Sigmoid colon (tissue), 7 donors: ENCODE measurements around the gene PLCL1. TPM values are rescaled to one million over a fixed set of nuclear protein-coding genes. Genes with fewer than 3 reads are reported as not detected.
"Not testable (repeated sequence)": the region's sequence is repeated elsewhere in the genome, so short reads cannot be mapped to it uniquely, and the experiment has no call there.

Source experiments
- DNase-seq: peaks from one replicate; pipeline ENCODE4 v3.0.0-alpha.2; 2019
- H3K27ac ChIP-seq, 4 donors: fragments of 200-600 bp; sonication (generic); one replicate each; pipeline ENCODE4 v1.5.1; 2016 to 2019; ENCODE audit warnings: mild to moderate bottlenecking in 1 of 4
- H3K27me3 ChIP-seq, 3 donors: fragments of 200-600 bp; sonication (generic); one replicate each; pipeline ENCODE4 v1.5.1; 2019; ENCODE audit warnings: mild to moderate bottlenecking in 1 of 3
- H3K36me3 ChIP-seq, 4 donors: fragments of 200-600 bp; sonication (generic); one replicate each; pipeline ENCODE4 v1.5.1; 2016 to 2019
- H3K4me1 ChIP-seq, 4 donors: fragments of 200-600 bp; sonication (generic); one replicate each; pipeline ENCODE4 v1.5.1; 2017 to 2019
- H3K4me3 ChIP-seq, 4 donors: fragments of 200-600 bp; sonication (generic); one replicate each; pipeline ENCODE4 v1.5.1; 2017 to 2019; ENCODE audit warnings: mild to moderate bottlenecking in 2 of 4, moderate library complexity in 1 of 4
- H3K9me3 ChIP-seq, 4 donors: fragments of 200-600 bp in 3 of 4; sonication (generic) in 3 of 4; one replicate each; pipeline versions ENCODE4 v1.5.1 to v1.6.1; 2013 to 2019
- EP300 ChIP-seq, 4 donors: sonication (generic); formaldehyde crosslinking; IDR thresholded peaks; one replicate each; pipeline ENCODE4 v1.6.1; 2017; ENCODE audit warnings: antibody characterized with exemption in 4 of 4
- POLR2A ChIP-seq, 2 donors: fragments of 450-650 bp; IDR thresholded peaks; one replicate each; pipeline ENCODE4 v1.6.1; 2016; ENCODE audit warnings: antibody characterized with exemption in 2 of 2, mild to moderate bottlenecking in 2 of 2, moderate library complexity in 2 of 2
- POLR2AphosphoS5 ChIP-seq, 4 donors: sonication (generic); formaldehyde crosslinking; IDR thresholded peaks; one replicate each; pipeline ENCODE4 v1.6.1; 2017; ENCODE audit warnings: antibody characterized with exemption in 4 of 4
- WGBS, 2 donors: extraction: QIAGEN DNeasy Blood & Tissue Kit; methylation state at CpG; one replicate each; pipeline ENCODE4 v1.1.7; 2013; 5-methylcytosine and 5-hydroxymethylcytosine counted together
- intact Hi-C: fragments of 100-400 bp; cut with DNase I; formaldehyde crosslinking; loops from one replicate; pipeline ENCODE4 v1.15.1; 2023
- polyA plus RNA-seq, 3 donors: library from polyadenylated mRNA; stranded (reverse); fragments of 200-250 nt; gene quantifications; one replicate each; pipeline ENCODE4 v1.2.3, GENCODE V29; 2013
- total RNA-seq, 4 donors: library from RNA; depleted of rRNA; stranded (reverse); fragments of >200 nt; gene quantifications; one replicate each; pipeline ENCODE4 v1.1.0, GENCODE V29; 2016
- TF ChIP-seq, protein P1 (sequence below), 4 experiments: fragments of 450-650 bp in 3 of 4; fragments of 200-600 bp in 1 of 4; IDR thresholded peaks; one replicate each; pipeline ENCODE4 v1.5.1; 2016 to 2019; ENCODE audit warnings: antibody characterized with exemption in 4 of 4, mild to moderate bottlenecking in 3 of 4, moderate library complexity in 2 of 4
- donor health status: healthy with polysubstance abuse.
- donor health status: Bipolar disorder and iron deficiency.
- donor health status: healthy.

PLCL1 gene
- total and polyA plus RNA-seq, 7 donors, result 0.69 to 20.0 (median 13.6) TPM

DNA sequence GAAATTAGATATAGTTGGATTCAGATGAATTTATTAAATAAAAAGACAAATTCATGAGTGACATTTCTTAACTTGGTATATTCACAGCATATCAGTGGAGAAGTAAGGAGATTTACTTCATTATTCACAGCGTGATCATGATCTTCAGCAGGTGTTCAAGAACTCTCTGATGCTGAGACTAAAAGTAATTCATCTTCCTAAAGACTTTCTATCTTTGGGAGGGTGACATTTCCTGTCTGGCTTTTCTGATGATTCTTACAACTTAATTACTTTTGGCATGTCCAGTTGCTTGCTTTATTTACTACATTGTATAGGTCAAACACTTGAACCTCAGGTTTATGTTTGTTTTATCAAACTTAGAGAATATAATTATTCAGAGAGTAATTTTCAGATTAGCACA is 224.6 kb downstream of the PLCL1 start:
- 44 to 56% methylated on average over 1 of the region's 1 CpG for WGBS, 2 donors
- Histone ChIP-seq H3K9me3 (no peaks in the 10 kb centered on the region), H3K27me3 (no peaks in the 10 kb centered on the region), H3K36me3 (no peaks in the 10 kb centered on the region), H3K4me3 (no peak overlapping the region), H3K4me1 (no peaks in the 10 kb centered on the region), H3K27ac (no peak overlapping the region)
- intact Hi-C loops, result no loop called here
- no peak for DNase-seq
- no peak for TF ChIP-seq EP300 (IDR thresholded peaks at IDR 0.05)
- TF ChIP-seq, protein P1, sequence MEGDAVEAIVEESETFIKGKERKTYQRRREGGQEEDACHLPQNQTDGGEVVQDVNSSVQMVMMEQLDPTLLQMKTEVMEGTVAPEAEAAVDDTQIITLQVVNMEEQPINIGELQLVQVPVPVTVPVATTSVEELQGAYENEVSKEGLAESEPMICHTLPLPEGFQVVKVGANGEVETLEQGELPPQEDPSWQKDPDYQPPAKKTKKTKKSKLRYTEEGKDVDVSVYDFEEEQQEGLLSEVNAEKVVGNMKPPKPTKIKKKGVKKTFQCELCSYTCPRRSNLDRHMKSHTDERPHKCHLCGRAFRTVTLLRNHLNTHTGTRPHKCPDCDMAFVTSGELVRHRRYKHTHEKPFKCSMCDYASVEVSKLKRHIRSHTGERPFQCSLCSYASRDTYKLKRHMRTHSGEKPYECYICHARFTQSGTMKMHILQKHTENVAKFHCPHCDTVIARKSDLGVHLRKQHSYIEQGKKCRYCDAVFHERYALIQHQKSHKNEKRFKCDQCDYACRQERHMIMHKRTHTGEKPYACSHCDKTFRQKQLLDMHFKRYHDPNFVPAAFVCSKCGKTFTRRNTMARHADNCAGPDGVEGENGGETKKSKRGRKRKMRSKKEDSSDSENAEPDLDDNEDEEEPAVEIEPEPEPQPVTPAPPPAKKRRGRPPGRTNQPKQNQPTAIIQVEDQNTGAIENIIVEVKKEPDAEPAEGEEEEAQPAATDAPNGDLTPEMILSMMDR (IDR thresholded peaks at IDR 0.05), result no peak
- TF ChIP-seq POLR2AphosphoS5 (IDR thresholded peaks at IDR 0.05), result no peak
- no peak for TF ChIP-seq POLR2A (IDR thresholded peaks at IDR 0.05)

DNA sequence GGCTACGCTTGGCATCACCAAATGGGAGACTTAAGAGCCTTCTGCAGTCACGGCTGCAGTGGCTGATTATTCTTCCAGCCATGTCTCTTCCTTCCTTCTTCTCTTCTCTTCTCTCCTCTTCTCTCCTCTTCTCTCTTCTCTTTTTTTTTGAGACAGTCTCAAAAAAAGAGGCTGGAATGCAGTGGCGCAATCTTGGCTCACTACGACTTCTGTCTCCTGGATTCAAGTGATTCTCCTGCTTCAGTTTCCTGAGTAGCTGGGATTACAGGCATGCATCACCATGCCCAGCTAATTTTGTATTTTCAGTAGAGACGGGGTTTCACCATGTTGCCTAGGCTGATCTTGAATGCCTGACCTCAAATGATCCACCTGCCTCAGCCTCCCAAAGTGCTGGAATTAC is 225.2 kb downstream of the PLCL1 start:
- H3K27ac ChIP-seq, H3K27me3 ChIP-seq, H3K9me3 ChIP-seq, intact Hi-C loops, H3K36me3 ChIP-seq, H3K4me1 ChIP-seq, DNase-seq, H3K4me3 ChIP-seq: not testable (repeated sequence)
- WGBS, 2 donors, result 73 to 85% methylated on average over 5 of the region's 5 CpGs

DNA sequence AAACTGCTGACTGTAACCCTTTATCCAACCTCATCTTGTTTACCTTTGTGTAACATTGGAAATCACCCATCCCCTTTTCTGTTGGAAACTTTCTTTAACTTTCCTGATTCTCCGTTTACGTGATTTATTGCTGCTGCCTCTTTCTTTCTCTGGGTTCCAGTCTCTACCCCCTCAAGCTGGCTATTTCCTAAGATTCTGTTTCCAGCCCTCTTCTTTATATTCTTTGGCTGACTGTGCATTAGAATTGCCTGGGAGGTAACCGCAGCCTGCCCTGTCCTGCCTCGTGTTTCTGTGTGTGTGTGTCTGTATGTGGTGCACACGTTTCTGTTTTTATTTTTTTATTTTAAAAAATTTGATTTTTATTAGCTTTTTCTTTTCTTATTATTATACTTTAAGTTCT is 229.2 kb downstream of the PLCL1 start:
- H3K27me3 ChIP-seq, result no peaks in the 10 kb centered on the region
- no peak overlapping the region for H3K4me3 ChIP-seq
- no peaks in the 10 kb centered on the region for H3K36me3 ChIP-seq
- no peaks in the 10 kb centered on the region for H3K9me3 ChIP-seq
- 85 to 93% methylated on average over 5 of the region's 5 CpGs for WGBS, 2 donors
- TF ChIP-seq POLR2AphosphoS5 (IDR thresholded peaks at IDR 0.05) (no peak), POLR2A (IDR thresholded peaks at IDR 0.05) (no peak), EP300 (IDR thresholded peaks at IDR 0.05) (no peak)
- TF ChIP-seq, protein P1 (IDR thresholded peaks at IDR 0.05), result no peak
- DNase-seq, result no peak
- H3K27ac ChIP-seq, result no peak overlapping the region
- intact Hi-C loops, result no loop called here
- no peaks in the 10 kb centered on the region for H3K4me1 ChIP-seq

DNA sequence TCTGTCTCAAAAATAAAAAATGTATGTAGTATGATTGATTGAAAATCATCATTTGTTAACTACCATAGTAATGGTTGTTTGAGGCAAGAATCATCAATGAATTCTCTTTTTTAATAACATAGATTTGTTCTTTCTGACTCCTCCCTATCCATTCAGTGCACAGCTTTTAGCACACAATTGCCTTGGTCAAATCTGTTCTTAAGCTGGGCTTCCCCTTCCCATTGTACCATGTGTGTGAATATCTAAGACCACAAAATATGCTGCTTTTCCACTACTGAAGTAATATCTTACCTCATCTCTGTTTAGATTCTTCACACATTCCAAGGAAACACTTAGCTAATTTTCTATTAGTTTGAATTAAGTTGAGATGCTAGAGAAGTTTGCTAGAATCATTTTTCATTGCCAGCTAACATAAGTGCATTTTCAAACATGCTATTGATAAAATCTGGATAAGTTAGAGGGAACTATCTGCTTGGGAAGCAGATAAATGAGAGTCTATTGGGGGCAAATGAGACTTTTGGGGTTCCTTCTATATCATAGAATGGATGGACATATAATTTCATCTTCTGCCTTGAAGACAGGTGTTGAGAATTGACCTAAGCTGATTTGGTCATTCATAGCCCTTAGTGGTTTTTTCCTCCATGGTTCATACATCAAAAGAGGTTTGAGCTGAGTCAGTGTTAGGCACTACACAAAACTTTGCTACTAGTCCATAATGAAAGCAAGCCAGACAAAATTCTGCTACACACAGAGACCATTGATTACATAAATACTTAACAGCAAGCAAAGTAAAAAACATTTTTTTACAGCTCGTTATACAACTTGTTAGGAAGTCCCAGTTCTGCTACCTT is 231.9 kb downstream of the PLCL1 start:
- no peak overlapping the region for H3K4me3 ChIP-seq
- H3K4me1 ChIP-seq, result no peaks in the 10 kb centered on the region
- H3K9me3 ChIP-seq, result no peaks in the 10 kb centered on the region
- no peaks in the 10 kb centered on the region for H3K27me3 ChIP-seq
- TF ChIP-seq POLR2AphosphoS5 (IDR thresholded peaks at IDR 0.05), result no peak
- TF ChIP-seq, protein P1 (IDR thresholded peaks at IDR 0.05), result no peak
- no peak for TF ChIP-seq EP300 (IDR thresholded peaks at IDR 0.05)
- no peak for TF ChIP-seq POLR2A (IDR thresholded peaks at IDR 0.05)
- DNase-seq, result no peak
- no peaks in the 10 kb centered on the region for H3K36me3 ChIP-seq
- no peak overlapping the region for H3K27ac ChIP-seq
- 0 to 40% methylated on average over 1 of the region's 1 CpG for WGBS, 2 donors
- intact Hi-C loops, result no loop called here

DNA sequence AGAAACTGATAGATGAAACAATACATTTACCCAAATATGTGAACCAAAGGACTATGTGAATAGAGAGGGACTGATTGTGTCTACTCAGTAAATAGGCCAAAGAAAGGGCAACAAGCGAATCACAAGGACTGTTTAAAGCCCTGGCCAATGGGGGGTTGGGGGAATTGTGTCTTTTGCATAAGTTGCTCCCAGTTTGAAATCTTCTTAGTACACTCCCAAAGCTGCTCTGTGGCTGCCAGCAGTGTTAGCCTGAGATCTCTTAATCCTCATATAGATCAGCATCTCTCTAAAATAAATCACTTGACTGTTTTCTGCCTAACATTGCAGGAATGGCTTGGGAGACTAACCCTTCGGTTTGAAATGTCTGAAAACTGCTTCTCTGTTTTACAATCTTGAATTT is 236.4 kb downstream of the PLCL1 start:
- DNase-seq, result no peak
- H3K36me3 ChIP-seq, result no peaks in the 10 kb centered on the region
- no peaks in the 10 kb centered on the region for H3K4me1 ChIP-seq
- H3K4me3 ChIP-seq, result no peak overlapping the region
- TF ChIP-seq EP300 (IDR thresholded peaks at IDR 0.05), result no peak
- TF ChIP-seq, protein P1 (IDR thresholded peaks at IDR 0.05), result no peak
- no peak for TF ChIP-seq POLR2AphosphoS5 (IDR thresholded peaks at IDR 0.05)
- no peak for TF ChIP-seq POLR2A (IDR thresholded peaks at IDR 0.05)
- intact Hi-C loops, result no loop called here
- H3K27me3 ChIP-seq, result no peaks in the 10 kb centered on the region
- no peak overlapping the region for H3K27ac ChIP-seq
- H3K9me3 ChIP-seq, result no peaks in the 10 kb centered on the region
- WGBS, 2 donors, result 78 to 81% methylated on average over 2 of the region's 2 CpGs
